GM18951 (cell line): ENCODE results near the gene RUBCN.
"Not testable (repeated sequence)": the region's sequence is repeated elsewhere in the genome, so short reads cannot be mapped to it uniquely, and the experiment has no call there.

Experiments used
- POLR2A ChIP-seq: IDR thresholded peaks from 4 replicates; pipeline ENCODE4 v1.6.1; 2011; ENCODE audit warnings: mild to moderate bottlenecking; ENCODE audit not compliant: insufficient read length, insufficient read depth; ENCODE audit errors: extremely low read depth
- in situ Hi-C: fragments of 300-500 bp; cut with MboI; formaldehyde crosslinking; loops from one replicate; pipeline ENCODE4 v1.12.0; 2022; ENCODE audit warnings: low sequenced_read_pairs, mixed read lengths, inconsistent platforms; ENCODE audit not compliant: unreplicated experiment

The RUBCN gene

DNA sequence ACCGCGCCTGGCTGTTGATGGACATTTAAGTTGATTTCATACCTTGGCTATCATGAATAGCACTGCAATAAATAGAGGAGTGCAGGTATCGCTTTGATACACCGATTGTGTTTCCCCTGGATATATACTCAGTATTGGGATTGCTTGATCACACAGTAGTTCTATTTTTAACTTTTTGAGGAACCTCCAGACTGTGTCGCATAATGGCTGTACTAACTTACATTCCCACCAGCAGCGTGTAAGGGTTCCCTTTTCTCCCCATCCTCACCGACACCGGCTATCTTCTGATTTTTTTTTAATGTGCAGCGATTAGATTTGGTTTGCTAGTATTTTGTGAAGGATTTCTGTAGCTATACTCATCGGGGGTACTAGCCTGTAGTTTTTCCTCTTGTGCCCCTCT lies 16.0 kb downstream of the RUBCN start:
- TF ChIP-seq POLR2A = no peak
- in situ Hi-C loops = no loop called here

DNA sequence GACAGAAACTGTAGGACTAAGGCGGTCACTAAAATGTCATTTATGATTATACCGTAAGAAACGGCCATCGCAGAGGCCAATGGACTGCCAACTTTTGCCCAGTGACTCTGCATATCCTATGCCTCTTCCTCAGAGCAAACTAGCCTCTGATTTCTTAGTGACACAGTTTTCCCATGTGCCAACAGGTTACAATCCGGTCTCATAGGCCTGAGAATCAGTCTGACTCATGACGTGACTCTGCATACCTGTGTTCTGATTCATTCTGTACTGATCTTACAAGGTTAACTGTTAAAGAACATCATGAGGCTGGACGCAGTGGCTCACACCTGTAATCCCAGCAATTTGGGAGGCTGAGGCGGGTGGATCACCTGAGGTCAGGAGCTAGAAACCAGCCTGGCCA lies 17.8 kb downstream of the RUBCN start:
- in situ Hi-C loops = no loop called here
- TF ChIP-seq POLR2A = no peak

GRCh38 chr3:197714251-197714650 lies 22.5 kb downstream of the RUBCN start:
- no peak for TF ChIP-seq POLR2A

GRCh38 chr3:197713477-197713822 lies 23.3 kb downstream of the RUBCN start:
- in situ Hi-C loops = no loop called here
- no peak for TF ChIP-seq POLR2A

More at GRCh38 chr3:197714251-197714650, 22.5 kb downstream of the RUBCN start:
- in situ Hi-C loops = no loop called here

- in situ Hi-C loops = no loop called here
Measured at GRCh38 chr3:197711973-197712707, 24.6 kb downstream of the RUBCN start.

GRCh38 chr3:197710965-197711364 lies 25.7 kb downstream of the RUBCN start:
- in situ Hi-C loops = not testable (repeated sequence)

More at GRCh38 chr3:197711973-197712707, 24.6 kb downstream of the RUBCN start:
- peak; percentile 41 for TF ChIP-seq POLR2A

GRCh38 chr3:197709135-197709534 lies 27.6 kb downstream of the RUBCN start:
- no peak for TF ChIP-seq POLR2A
- in situ Hi-C loops = no loop called here

- no peak for TF ChIP-seq POLR2A
- in situ Hi-C loops = no loop called here
Measured at GRCh38 chr3:197706658-197707057, 30.0 kb downstream of the RUBCN start.

GRCh38 chr3:197701841-197702240 lies 34.9 kb downstream of the RUBCN start:
- in situ Hi-C loops = no loop called here
- no peak for TF ChIP-seq POLR2A

- TF ChIP-seq POLR2A = no peak
- in situ Hi-C loops = no loop called here
Measured at GRCh38 chr3:197700095-197700494, 36.6 kb downstream of the RUBCN start.

DNA sequence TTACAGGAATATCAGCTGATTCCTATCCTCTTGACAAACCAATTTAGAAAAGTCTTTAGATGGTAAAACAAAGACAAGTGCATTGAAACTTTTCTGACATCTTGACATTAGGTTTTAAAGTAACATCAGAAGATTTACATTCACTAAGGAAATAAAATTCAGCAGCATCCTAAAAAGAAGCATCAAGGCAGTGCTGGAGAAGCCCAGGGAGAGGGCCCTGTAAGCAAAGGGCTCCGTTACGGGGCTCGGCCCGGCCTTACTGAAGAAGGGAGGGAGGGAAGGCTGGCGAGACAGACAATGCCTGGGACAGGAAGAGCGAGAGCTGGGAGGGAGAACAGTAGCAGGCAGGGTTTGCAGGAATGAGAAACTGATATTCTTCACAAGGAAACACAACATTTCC lies 39.3 kb downstream of the RUBCN start:
- in situ Hi-C loops = loop anchor here (25.0 kb wide), 1 partner anchor 110 kb away; no protein-coding TSS in a partner anchor

DNA sequence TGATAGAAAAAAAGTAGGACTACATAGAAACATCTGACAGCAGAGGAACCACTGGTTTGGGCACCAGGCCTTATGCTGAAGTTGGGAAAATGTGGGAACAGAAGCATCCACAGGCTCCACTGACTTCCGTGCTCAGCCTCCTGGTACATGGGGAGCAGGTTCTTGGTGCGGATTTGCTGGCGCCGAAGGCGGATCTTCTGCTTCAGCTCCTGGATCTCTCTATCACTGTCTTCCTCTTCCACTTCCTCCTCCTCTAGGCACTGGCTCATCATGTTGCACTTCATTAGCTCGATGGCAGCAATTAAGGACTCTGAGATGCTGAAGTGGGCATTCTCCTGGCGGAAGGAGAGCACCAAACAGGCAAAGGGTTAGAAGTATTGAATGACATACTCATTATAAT lies 42.5 kb downstream of the RUBCN start:
- TF ChIP-seq POLR2A = no peak
- in situ Hi-C loops = loop anchor here (25.0 kb wide), 1 partner anchor 107 kb away; no protein-coding TSS in a partner anchor

More for the DNA sequence above, 39.3 kb downstream of the RUBCN start:
- no peak for TF ChIP-seq POLR2A

DNA sequence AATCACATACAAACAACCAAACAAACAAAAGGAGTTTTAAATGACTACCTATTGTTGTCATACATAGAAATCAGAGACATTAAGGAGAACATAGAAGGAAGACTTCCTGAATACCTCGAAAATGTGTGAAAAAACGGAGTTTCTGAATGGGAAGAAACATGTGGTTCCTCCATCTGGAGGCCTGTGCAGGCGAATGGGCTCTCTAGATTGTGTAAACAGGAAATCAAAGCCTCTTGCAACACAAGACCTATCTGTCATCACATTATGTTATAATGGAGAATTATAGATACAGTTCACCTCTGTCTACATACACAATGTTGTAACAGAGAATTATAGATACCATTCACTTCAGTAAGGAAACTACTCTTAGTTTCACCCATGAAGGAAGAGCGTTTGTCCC lies 44.1 kb downstream of the RUBCN start:
- TF ChIP-seq POLR2A = no peak
- in situ Hi-C loops = loop anchor here (25.0 kb wide), 1 partner anchor 105 kb away; no protein-coding TSS in a partner anchor

GRCh38 chr3:197690754-197691153 lies 46.0 kb downstream of the RUBCN start:
- in situ Hi-C loops = loop anchor here (25.0 kb wide), 1 partner anchor 103 kb away; no protein-coding TSS in a partner anchor
- TF ChIP-seq POLR2A = no peak
